K562 (cell line): ENCODE measurements around the gene NEDD4L.

Experiments
- CTCF ChIP-seq, 3 experiments: IDR thresholded peaks in 2 of 3; conservative IDR thresholded peaks in 1 of 3; 2 replicates each; pipeline ENCODE4 v1.5.1; 2011 to 2012; ENCODE audit warnings: low read length in 3 of 3, mild to moderate bottlenecking in 3 of 3, control low read depth in 2 of 3, improper control_type of control experiment in 1 of 3, inconsistent platforms in 1 of 3, low read depth in 1 of 3, mixed read lengths in 1 of 3, moderate library complexity in 1 of 3; ENCODE audit not compliant: insufficient read depth in 2 of 3
- HDAC1 ChIP-seq, 2 experiments: fragments of 450-650 bp; IDR thresholded peaks; 2 replicates each; pipeline ENCODE4 v1.6.1; 2016 to 2017; ENCODE audit warnings: inconsistent platforms in 1 of 2, mild to moderate bottlenecking in 1 of 2, moderate library complexity in 1 of 2
- NFIC ChIP-seq: fragments of 450-650 bp; IDR thresholded peaks from 2 replicates; pipeline ENCODE4 v1.6.1; 2017; ENCODE audit warnings: mild to moderate bottlenecking, inconsistent platforms
- ZBTB7A ChIP-seq: IDR thresholded peaks from 2 replicates; pipeline ENCODE4 v1.6.1; 2011; ENCODE audit warnings: low read depth, mild to moderate bottlenecking, low read length, moderate library complexity, borderline replicate concordance; ENCODE audit not compliant: control insufficient read depth
- ZC3H4 ChIP-seq: sonication (generic); formaldehyde crosslinking; IDR thresholded peaks from 2 replicates; pipeline ENCODE4 v1.9.0; 2021; ENCODE audit warnings: missing genetic modification reagents, borderline replicate concordance

- TF ChIP-seq HDAC1 (IDR thresholded peaks at IDR 0.05): no peak
- no peak for TF ChIP-seq CTCF (IDR thresholded peaks at IDR 0.05 in 2 of 3, conservative IDR thresholded peaks at IDR 0.05 in 1 of 3; ENCODE audit: insufficient read depth in 2 of 3, low read depth in 1 of 3, low read length in 3 of 3)
- TF ChIP-seq ZBTB7A: no peak
- TF ChIP-seq ZC3H4 (CRISPR knock-in tag): no peak
- TF ChIP-seq NFIC: no peak
These were observed 347.9 kb downstream of the NEDD4L start for GRCh38 chr18:58391932-58392323.
